ENCODE data around the gene TM7SF2.
A peak's percentile ranks its signal among the peaks of the same experiment; 100 is the strongest.
"Not testable (repeated sequence)": the region's sequence is repeated elsewhere in the genome, so short reads cannot be mapped to it uniquely, and the experiment has no call there.

Gene TM7SF2

GRCh38 chr11:65132238-65132987 is 20.7 kb downstream of the TM7SF2 start:
- peak overlapping the region in 1 of 2 donors; percentile 100 for H3K27ac Mint-ChIP-seq
- no peaks in the 10 kb centered on the region for H3K27me3 Mint-ChIP-seq
- ATAC-seq (replicated peaks) (no peak), DNase-seq (no peak)
- peaks cover 32 to 38% of the 10 kb centered on the region in 2 donors for H3K4me1 Mint-ChIP-seq (ENCODE audit: low read depth in 2 of 2)
- H3K36me3 Mint-ChIP-seq (ENCODE audit: insufficient read depth): peaks cover 80% of the 10 kb centered on the region
- H3K4me3 Mint-ChIP-seq: peak overlapping the region; percentile 98 to 99
- H3K9me3 Mint-ChIP-seq: no peaks in the 10 kb centered on the region

- ATAC-seq (replicated peaks) (no peak), DNase-seq (peak in 1 of 3 experiments; percentile 26)
- Mint-ChIP-seq H3K4me1 (ENCODE audit: low read depth in 2 of 2) (peaks cover 32 to 38% of the 10 kb centered on the region in 2 donors), H3K27ac (peak overlapping the region; percentile 100), H3K36me3 (ENCODE audit: insufficient read depth) (peaks cover 72% of the 10 kb centered on the region), H3K9me3 (no peaks in the 10 kb centered on the region), H3K4me3 (peak overlapping the region; percentile 98 to 99), H3K27me3 (no peaks in the 10 kb centered on the region)
Measured at GRCh38 chr11:65132988-65133700, 21.5 kb downstream of the TM7SF2 start.

- Mint-ChIP-seq H3K36me3 (ENCODE audit: insufficient read depth) (peaks cover 68% of the 10 kb centered on the region), H3K27ac (peak overlapping the region; percentile 100), H3K9me3 (no peaks in the 10 kb centered on the region), H3K4me1 (ENCODE audit: low read depth in 2 of 2) (peaks cover 32 to 38% of the 10 kb centered on the region in 2 donors), H3K4me3 (peak overlapping the region; percentile 98 to 99), H3K27me3 (no peaks in the 10 kb centered on the region)
- DNase-seq (no peak), ATAC-seq (replicated peaks) (no peak)
Measured at GRCh38 chr11:65133724-65134123, 22.1 kb downstream of the TM7SF2 start.

- Mint-ChIP-seq H3K4me3 (peak within 1 kb of the TSS; percentile 98 to 99), H3K27ac (peak within 1 kb of the TSS; percentile 100), H3K27me3 (no peaks in the 10 kb centered on the region), H3K9me3 (no peaks in the 10 kb centered on the region), H3K36me3 (ENCODE audit: insufficient read depth) (peaks cover 61% of the 10 kb centered on the region), H3K4me1 (ENCODE audit: low read depth in 2 of 2) (peaks cover 32 to 38% of the 10 kb centered on the region in 2 donors)
- DNase-seq: peak; percentile 88 to 91 (median 89)
- peak; percentile 80 for ATAC-seq (replicated peaks)
Measured at GRCh38 chr11:65134240-65134951, 22.7 kb downstream of the TM7SF2 start, which contains the start of gene SYVN1. SYVN1 (minus strand) TSS chr11:65134519; CDS start chr11:65133601, 918 bp downstream.

GRCh38 chr11:65134952-65135632 is 23.4 kb downstream of the TM7SF2 start:
- H3K4me1 Mint-ChIP-seq (ENCODE audit: low read depth in 2 of 2): peaks cover 32 to 37% of the 10 kb centered on the region in 2 donors
- peak; percentile 75 to 81 (median 79) for DNase-seq
- H3K27ac Mint-ChIP-seq: peak overlapping the region; percentile 100
- H3K9me3 Mint-ChIP-seq: no peaks in the 10 kb centered on the region
- peak; percentile 86 for ATAC-seq (replicated peaks)
- H3K27me3 Mint-ChIP-seq: no peaks in the 10 kb centered on the region
- peak overlapping the region; percentile 98 to 99 for H3K4me3 Mint-ChIP-seq
- H3K36me3 Mint-ChIP-seq (ENCODE audit: insufficient read depth): peaks cover 55% of the 10 kb centered on the region

GRCh38 chr11:65135633-65136145 is 24.0 kb downstream of the TM7SF2 start:
- no peaks in the 10 kb centered on the region for H3K27me3 Mint-ChIP-seq
- ATAC-seq (replicated peaks): no peak
- H3K9me3 Mint-ChIP-seq: no peaks in the 10 kb centered on the region
- H3K4me3 Mint-ChIP-seq: peak overlapping the region; percentile 98 to 99
- peaks cover 32 to 37% of the 10 kb centered on the region in 2 donors for H3K4me1 Mint-ChIP-seq (ENCODE audit: low read depth in 2 of 2)
- peaks cover 49% of the 10 kb centered on the region for H3K36me3 Mint-ChIP-seq (ENCODE audit: insufficient read depth)
- H3K27ac Mint-ChIP-seq: peak overlapping the region; percentile 100
- no peak for DNase-seq

- peaks cover 0 to 2% of the 10 kb centered on the region in 2 donors for H3K27me3 Mint-ChIP-seq
- DNase-seq (no peak), ATAC-seq (replicated peaks) (no peak)
- peak overlapping the region in 1 of 2 donors; percentile 99 for H3K4me3 Mint-ChIP-seq
- peaks cover 40% of the 10 kb centered on the region for H3K36me3 Mint-ChIP-seq (ENCODE audit: insufficient read depth)
- H3K4me1 Mint-ChIP-seq (ENCODE audit: low read depth in 2 of 2): peaks cover 32% of the 10 kb centered on the region in 2 donors
- H3K27ac Mint-ChIP-seq: peak overlapping the region; percentile 100
- no peaks in the 10 kb centered on the region for H3K9me3 Mint-ChIP-seq
Measured at GRCh38 chr11:65136515-65137096, 24.9 kb downstream of the TM7SF2 start.

GRCh38 chr11:65141896-65142494 is 30.3 kb downstream of the TM7SF2 start:
- Mint-ChIP-seq H3K27me3 (peaks cover 0 to 19% of the 10 kb centered on the region in 2 donors), H3K4me1 (ENCODE audit: low read depth in 2 of 2) (no peaks in the 10 kb centered on the region), H3K36me3 (ENCODE audit: insufficient read depth) (no peaks in the 10 kb centered on the region), H3K9me3 (no peaks in the 10 kb centered on the region), H3K27ac (no peak overlapping the region), H3K4me3 (no peak overlapping the region)
- DNase-seq: no peak
- ATAC-seq (replicated peaks): no peak

GRCh38 chr11:65147352-65148075 is 35.8 kb downstream of the TM7SF2 start:
- Mint-ChIP-seq H3K27me3 (peaks cover 0 to 9% of the 10 kb centered on the region in 2 donors), H3K27ac (no peak overlapping the region), H3K9me3 (no peaks in the 10 kb centered on the region), H3K36me3 (ENCODE audit: insufficient read depth) (no peaks in the 10 kb centered on the region), H3K4me3 (no peak overlapping the region), H3K4me1 (ENCODE audit: low read depth in 2 of 2) (no peaks in the 10 kb centered on the region)
- DNase-seq (no peak), ATAC-seq (replicated peaks) (no peak)

- H3K4me1 Mint-ChIP-seq (ENCODE audit: low read depth in 2 of 2): no peaks in the 10 kb centered on the region
- no peak overlapping the region for H3K4me3 Mint-ChIP-seq
- H3K9me3 Mint-ChIP-seq: no peaks in the 10 kb centered on the region
- no peak overlapping the region for H3K27ac Mint-ChIP-seq
- DNase-seq: no peak
- ATAC-seq (replicated peaks): no peak
- H3K27me3 Mint-ChIP-seq: peaks cover 0 to 8% of the 10 kb centered on the region in 2 donors
- no peaks in the 10 kb centered on the region for H3K36me3 Mint-ChIP-seq (ENCODE audit: insufficient read depth)
Measured at GRCh38 chr11:65148657-65149056, 37.0 kb downstream of the TM7SF2 start.

- ATAC-seq (replicated peaks); DNase-seq; H3K4me1 Mint-ChIP-seq (ENCODE audit: low read depth in 2 of 2); H3K27ac Mint-ChIP-seq; H3K4me3 Mint-ChIP-seq; H3K27me3 Mint-ChIP-seq; H3K36me3 Mint-ChIP-seq (ENCODE audit: insufficient read depth); H3K9me3 Mint-ChIP-seq: not testable (repeated sequence)
Measured at GRCh38 chr11:65150131-65150508, 38.4 kb downstream of the TM7SF2 start.
